H1 (cell line): ENCODE data around the gene CNGA1. TPM values are rescaled to one million over a fixed set of nuclear protein-coding genes. Genes with fewer than 3 reads are reported as not detected.

Experiments
- CTCF ChIA-PET: fragments of 300-600 bp; sonication (Branson Sonifier 250); formaldehyde crosslinking; loops from one replicate; lab custom pipeline; 2021; ENCODE audit not compliant: partially characterized antibody; lab: Charles Lee
- POLR2A ChIA-PET: fragments of 300-600 bp; sonication (Branson Sonifier 250); formaldehyde crosslinking; loops from one replicate; lab custom pipeline; 2021; ENCODE audit warnings: inconsistent platforms; ENCODE audit not compliant: partially characterized antibody; lab: Charles Lee
- DNase-seq, 2 experiments: peaks; one replicate each; pipeline versions ENCODE4 v3.0.0 to v3.0.0-alpha.2; 2010 to 2022; ENCODE audit warnings: low spot score in 2 of 2, low read depth in 1 of 2, mixed read lengths in 1 of 2
- FAIRE-seq: peaks from 2 replicates; lab custom pipeline; 2011; peaks lifted over from hg19 to GRCh38; lab: Jason Lieb, UNC
- H2AFZ ChIP-seq: 2 replicates; pipeline ENCODE4 v1.8.1; 2012; ENCODE audit warnings: low read length, inconsistent platforms
- H2AK5ac ChIP-seq: 2 replicates; pipeline ENCODE4 v1.6.1; 2013; ENCODE audit warnings: low read depth, low read length
- H2BK120ac ChIP-seq: replicated peaks from 2 replicates; pipeline ENCODE3; 2013; ENCODE audit warnings: low read depth, low read length, inconsistent platforms
- H2BK12ac ChIP-seq: 2 replicates; pipeline ENCODE4 v1.6.1; 2013; ENCODE audit warnings: low read depth, low read length
- H2BK15ac ChIP-seq: 2 replicates; pipeline ENCODE4 v1.6.1; 2013; ENCODE audit warnings: low read length
- H2BK20ac ChIP-seq: 2 replicates; pipeline ENCODE4 v1.6.1; 2013; ENCODE audit warnings: low read length
- H2BK5ac ChIP-seq: 2 replicates; pipeline ENCODE4 v1.6.1; 2013; ENCODE audit warnings: low read depth, low read length
- H3K14ac ChIP-seq: 2 replicates; pipeline ENCODE4 v1.6.1; 2013; ENCODE audit warnings: inconsistent platforms; ENCODE audit not compliant: insufficient read length
- H3K18ac ChIP-seq: 2 replicates; pipeline ENCODE4 v1.6.1; 2013; ENCODE audit warnings: low read length; ENCODE audit errors: extremely low read depth
- H3K23ac ChIP-seq: 2 replicates; pipeline ENCODE4 v1.6.1; 2013; ENCODE audit warnings: inconsistent platforms; ENCODE audit not compliant: insufficient read length
- H3K23me2 ChIP-seq: 2 replicates; pipeline ENCODE4 v1.6.1; 2013; ENCODE audit warnings: low read depth, low read length
- H3K27ac ChIP-seq: 2 replicates; pipeline ENCODE4 v1.6.1; 2011; ENCODE audit warnings: low read depth, low read length, inconsistent platforms
- H3K27me3 ChIP-seq, 4 experiments: replicated peaks in 1 of 4; 1 replicate in 1 of 4; 2 replicates in 3 of 4; pipeline versions ENCODE4 v1.6.1 to v1.8.1; 2011 to 2013; ENCODE audit warnings: low read length in 3 of 4, mild to moderate bottlenecking in 3 of 4, inconsistent platforms in 2 of 4, mixed read lengths in 2 of 4, moderate library complexity in 1 of 4; ENCODE audit not compliant: control insufficient read depth in 3 of 4, insufficient read depth in 3 of 4; ENCODE audit errors: extremely low read depth in 1 of 4
- H3K36me3 ChIP-seq, 4 experiments: 2 replicates each; pipeline versions ENCODE4 v1.6.1 to v1.8.1; 2011 to 2013; ENCODE audit warnings: mild to moderate bottlenecking in 4 of 4, low read length in 3 of 4, moderate library complexity in 2 of 4, control low read depth in 1 of 4, inconsistent platforms in 1 of 4; ENCODE audit not compliant: insufficient read depth in 4 of 4, control insufficient read depth in 2 of 4
- H3K4ac ChIP-seq: replicated peaks from 2 replicates; pipeline ENCODE3; 2013; ENCODE audit warnings: low read length, low read depth, mixed read lengths, inconsistent platforms; ENCODE audit not compliant: insufficient read length
- H3K4me1 ChIP-seq, 4 experiments: replicated peaks in 1 of 4; 1 replicate in 1 of 4; 2 replicates in 3 of 4; pipeline versions ENCODE4 v1.6.1 to v1.8.1; 2011 to 2013; ENCODE audit warnings: low read length in 3 of 4, inconsistent platforms in 2 of 4, mixed read lengths in 1 of 4; ENCODE audit not compliant: insufficient read depth in 4 of 4, control insufficient read depth in 3 of 4
- H3K4me2 ChIP-seq, 2 experiments: 2 replicates each; pipeline versions ENCODE4 v1.6.1 to v1.8.1; 2011 to 2013; ENCODE audit warnings: low read depth in 2 of 2, low read length in 2 of 2, control low read depth in 1 of 2, inconsistent platforms in 1 of 2, mild to moderate bottlenecking in 1 of 2; ENCODE audit not compliant: insufficient read depth in 1 of 2
- H3K4me3 ChIP-seq, 4 experiments: fragments of 200-600, 300-600 bp in 1 of 4; sonication (generic), shearing (Covaris generic), sonication (Bioruptor Twin) in 1 of 4; 2 replicates each; pipeline versions ENCODE4 v1.5.1 to v1.8.1; 2011 to 2016; ENCODE audit warnings: low read length in 4 of 4, low read depth in 3 of 4, control low read depth in 2 of 4, inconsistent platforms in 2 of 4, mild to moderate bottlenecking in 2 of 4, mixed read lengths in 1 of 4, moderate library complexity in 1 of 4; ENCODE audit not compliant: insufficient read depth in 2 of 4; ENCODE audit errors: extremely low read depth in 1 of 4
- H3K56ac ChIP-seq: replicated peaks from 2 replicates; pipeline ENCODE3; 2013; ENCODE audit warnings: low read depth, mild to moderate bottlenecking, mixed read lengths, low read length, inconsistent platforms; ENCODE audit not compliant: insufficient read length
- H3K79me1 ChIP-seq: 2 replicates; pipeline ENCODE4 v1.6.1; 2013; ENCODE audit warnings: low read depth, low read length, control low read depth
- H3K79me2 ChIP-seq, 2 experiments: 2 replicates each; pipeline versions ENCODE4 v1.6.1 to v1.8.1; 2012 to 2013; ENCODE audit warnings: low read length in 2 of 2, mild to moderate bottlenecking in 2 of 2, inconsistent platforms in 1 of 2; ENCODE audit not compliant: insufficient read depth in 2 of 2, control insufficient read depth in 1 of 2
- H3K9ac ChIP-seq, 4 experiments: replicated peaks in 1 of 4; 1 replicate in 1 of 4; 2 replicates in 3 of 4; pipeline versions ENCODE4 v1.6.1 to v1.8.1; 2011 to 2013; ENCODE audit warnings: low read depth in 3 of 4, low read length in 3 of 4, control low read depth in 2 of 4, mild to moderate bottlenecking in 2 of 4, moderate library complexity in 2 of 4, inconsistent platforms in 1 of 4; ENCODE audit errors: extremely low read depth in 1 of 4
- H3K9me3 ChIP-seq, 2 experiments: 2 replicates each; pipeline versions ENCODE4 v1.6.1 to v1.8.1; 2012 to 2013; ENCODE audit warnings: mild to moderate bottlenecking in 2 of 2, moderate library complexity in 2 of 2, control low read depth in 1 of 2, inconsistent platforms in 1 of 2, low read depth in 1 of 2, low read length in 1 of 2, mixed read lengths in 1 of 2; ENCODE audit not compliant: insufficient read depth in 2 of 2
- H4K20me1 ChIP-seq, 2 experiments: replicated peaks in 1 of 2; 2 replicates each; pipeline versions ENCODE3 to v1.8.1; 2011 to 2013; ENCODE audit warnings: inconsistent platforms in 2 of 2, low read length in 2 of 2, mild to moderate bottlenecking in 1 of 2; ENCODE audit not compliant: insufficient read depth in 2 of 2, control insufficient read depth in 1 of 2
- H4K5ac ChIP-seq: 2 replicates; pipeline ENCODE4 v1.6.1; 2013; ENCODE audit warnings: low read length, low read depth, mixed read lengths, inconsistent platforms; ENCODE audit not compliant: insufficient read length
- H4K8ac ChIP-seq: 2 replicates; pipeline ENCODE4 v1.8.0; 2013; ENCODE audit warnings: mild to moderate bottlenecking, moderate library complexity, low read length, inconsistent platforms; ENCODE audit not compliant: insufficient read depth; ENCODE audit errors: extremely low read depth
- H4K91ac ChIP-seq: replicated peaks from 2 replicates; pipeline ENCODE3; 2013; ENCODE audit warnings: low read length, mixed read lengths, inconsistent platforms; ENCODE audit not compliant: insufficient read length
- ASH2L ChIP-seq: fragments of 200-600, 300-600 bp; sonication (generic); IDR thresholded peaks from one replicate; pipeline ENCODE4 v1.7.1; 2017; ENCODE audit warnings: low read length
- BCL11A ChIP-seq, 2 experiments: IDR thresholded peaks; one replicate each; pipeline ENCODE4 v1.6.1; 2011; ENCODE audit warnings: low read depth in 2 of 2, low read length in 2 of 2, mild to moderate bottlenecking in 2 of 2
- CBX8 ChIP-seq: fragments of 300-800, 300-1000 bp; sonication (generic); IDR thresholded peaks from 2 replicates; pipeline ENCODE4 v1.7.1; 2016; ENCODE audit warnings: low read depth, low read length, borderline replicate concordance
- CEBPB ChIP-seq: IDR thresholded peaks from 2 replicates; pipeline ENCODE4 v1.6.1; 2012; ENCODE audit warnings: low read depth, low read length
- CTBP2 ChIP-seq: IDR thresholded peaks from 2 replicates; pipeline ENCODE4 v1.7.0; 2011; ENCODE audit warnings: borderline replicate concordance, mild to moderate bottlenecking, moderate library complexity, mixed read lengths, low read length; ENCODE audit not compliant: insufficient read depth, insufficient read length
- FOSL1 ChIP-seq: IDR thresholded peaks from 2 replicates; pipeline ENCODE4 v1.6.1; 2011; ENCODE audit warnings: mild to moderate bottlenecking, low read depth, low read length, moderate library complexity; ENCODE audit not compliant: insufficient read depth
- HDAC6 ChIP-seq: IDR thresholded peaks from one replicate; pipeline ENCODE4 v1.7.1; 2012; ENCODE audit warnings: low read depth, mild to moderate bottlenecking, inconsistent platforms, low read length, moderate library complexity
- JUND ChIP-seq: IDR thresholded peaks from 2 replicates; pipeline ENCODE4 v1.6.1; 2011; ENCODE audit warnings: mild to moderate bottlenecking, improper control_type of control experiment, low read length
- POLR2A ChIP-seq, 2 experiments: IDR thresholded peaks; 1 replicate in 1 of 2; 2 replicates in 1 of 2; pipeline ENCODE4 v1.6.1; 2011; ENCODE audit warnings: low read depth in 2 of 2, low read length in 2 of 2, mild to moderate bottlenecking in 2 of 2; ENCODE audit errors: control extremely low read depth in 1 of 2
- RBBP5 ChIP-seq: IDR thresholded peaks from 2 replicates; pipeline ENCODE4 v1.7.1; 2012; ENCODE audit warnings: low read depth, mild to moderate bottlenecking, inconsistent platforms, low read length, moderate library complexity, borderline replicate concordance
- SIN3A ChIP-seq, 2 experiments: IDR thresholded peaks in 1 of 2; conservative IDR thresholded peaks in 1 of 2; 2 replicates each; pipeline ENCODE4 v1.6.1; 2011 to 2012; ENCODE audit warnings: low read length in 2 of 2, improper control_type of control experiment in 1 of 2, low read depth in 1 of 2, mild to moderate bottlenecking in 1 of 2
- SP1 ChIP-seq: IDR thresholded peaks from 2 replicates; pipeline ENCODE4 v1.6.1; 2011; ENCODE audit warnings: low read depth, low read length
- SP2 ChIP-seq: IDR thresholded peaks from 2 replicates; pipeline ENCODE4 v1.6.1; 2012; ENCODE audit warnings: mild to moderate bottlenecking, low read length, inconsistent platforms
- TEAD4 ChIP-seq: IDR thresholded peaks from 2 replicates; pipeline ENCODE4 v1.6.1; 2012; ENCODE audit warnings: low read depth, low read length, inconsistent platforms, mixed read lengths
- WGBS, 2 experiments: shearing (Covaris generic) in 1 of 2; methylation state at CpG; one replicate each; pipeline versions ENCODE4 v1.1.6 to v1.1.7; 2013 to 2015; ENCODE audit warnings: low lambda C conversion rate in 2 of 2, mixed read lengths in 2 of 2, inconsistent platforms in 1 of 2, low coverage in 1 of 2, missing lambda C conversion rate in 1 of 2; ENCODE audit not compliant: insufficient replicate concordance in 2 of 2, insufficient coverage in 1 of 2, insufficient read length in 1 of 2; ENCODE audit errors: extremely low coverage in 1 of 2, missing lambda C conversion rate in 1 of 2; 5-methylcytosine and 5-hydroxymethylcytosine counted together
- polyA plus RNA-seq, 7 experiments: library from polyadenylated mRNA; depleted of rRNA in 3 of 7; stranded (reverse) in 5 of 7; unstranded in 2 of 7; fragments of >200 nt in 5 of 7; fragments of 200-250 nt in 2 of 7; gene quantifications; 1 replicate in 5 of 7; 2 replicates in 1 of 7; 4 replicates in 1 of 7; pipeline versions ENCODE4 v1.2.1 to v1.2.3, GENCODE V29; 2011 to 2013; ENCODE audit warnings: missing spikeins in 2 of 7, mixed read lengths in 2 of 7
- total RNA-seq: library from RNA; stranded (reverse); fragmentation: NEBNext Ultra II Directional; extraction: Animal tissue kit (Norgen Biotek cat#: 25700); gene quantifications from 2 replicates; pipeline ENCODE4 v1.2.1, GENCODE V29; 2021

Gene CNGA1
- total and polyA plus RNA-seq, 2 of the 8 experiments (the other 6 are each of a cell fraction or from before 2014, with no cell fraction given) = 0.17 to 0.54 TPM

GRCh38 chr4:48035952-48036351 is 19.5 kb upstream of the CNGA1 start:
- TF ChIP-seq SIN3A (conservative IDR thresholded peaks at IDR 0.05 in 1 of 2, IDR thresholded peaks at IDR 0.05 in 1 of 2; ENCODE audit: low read depth in 1 of 2, low read length in 2 of 2) (no peak), FOSL1 (no peak), CBX8 (no peak), POLR2A (IDR thresholded peaks at IDR 0.05; ENCODE audit: control extremely low read depth in 1 of 2, low read depth in 2 of 2, low read length in 2 of 2) (no peak), CEBPB (no peak), RBBP5 (no peak), TEAD4 (no peak), SP1 (no peak), JUND (no peak), SP2 (no peak), ASH2L (no peak), BCL11A (IDR thresholded peaks at IDR 0.05; ENCODE audit: low read depth in 2 of 2, low read length in 2 of 2) (no peak), HDAC6 (no peak), CTBP2 (no peak)
- TF ChIP-seq, all 59 proteins: peak for 0
- Histone ChIP-seq H2BK20ac (no peak overlapping the region), H3K27ac (no peak overlapping the region), H4K91ac (no peak overlapping the region), H2BK5ac (no peak overlapping the region), H3K56ac (no peak overlapping the region), H3K23ac (no peak overlapping the region), H3K14ac (no peak overlapping the region), H3K79me2 (no peaks in the 10 kb centered on the region), H2AK5ac (no peak overlapping the region), H3K9ac (no peak overlapping the region), H3K4me2 (no peak overlapping the region), H3K79me1 (no peaks in the 10 kb centered on the region; the same call in 1 of the 2 replicates), H2BK12ac (no peak overlapping the region), H2AFZ (no peak overlapping the region), H3K18ac (no peak overlapping the region), H3K9me3 (no peaks in the 10 kb centered on the region), H4K8ac (no peak overlapping the region), H2BK120ac (no peak overlapping the region), H3K23me2 (no peaks in the 10 kb centered on the region), H4K5ac (no peak overlapping the region), H3K4me3 (no peak overlapping the region), H2BK15ac (no peak overlapping the region), H4K20me1 (no peaks in the 10 kb centered on the region), H3K4ac (no peak overlapping the region), H3K4me1 (no peaks in the 10 kb centered on the region; a peak in 1 of 7 replicates), H3K36me3 (peaks cover 0 to 3% (median 0%) of the 10 kb centered on the region in 4 experiments; a peak in 1 of 8 replicates), H3K27me3 (no peaks in the 10 kb centered on the region)
- ChIA-PET CTCF (interaction anchor here (0.5 to 5.9 kb wide), 11 partner anchors 11 to 1031 kb away, joined by 3 to 56 read pairs (median 4); no protein-coding TSS in a partner anchor), POLR2A (interaction anchor here (1.0 kb wide), 1 partner anchor 12 kb away, joined by 4 read pairs; no protein-coding TSS in a partner anchor)
- DNase-seq (no peak), FAIRE-seq (no peak)
- WGBS, 2 experiments = 88% methylated on average over 3 of the region's 3 CpGs; no CpG with 5 or more reads in 1 of the 2 experiments
